ENCODE measurements around the gene HOXC10. TPM values are rescaled to one million over a fixed set of nuclear protein-coding genes. Genes with fewer than 3 reads are reported as not detected.

Gene HOXC10
- not detected for total RNA-seq
- long read RNA-seq: 0 reads

DNA sequence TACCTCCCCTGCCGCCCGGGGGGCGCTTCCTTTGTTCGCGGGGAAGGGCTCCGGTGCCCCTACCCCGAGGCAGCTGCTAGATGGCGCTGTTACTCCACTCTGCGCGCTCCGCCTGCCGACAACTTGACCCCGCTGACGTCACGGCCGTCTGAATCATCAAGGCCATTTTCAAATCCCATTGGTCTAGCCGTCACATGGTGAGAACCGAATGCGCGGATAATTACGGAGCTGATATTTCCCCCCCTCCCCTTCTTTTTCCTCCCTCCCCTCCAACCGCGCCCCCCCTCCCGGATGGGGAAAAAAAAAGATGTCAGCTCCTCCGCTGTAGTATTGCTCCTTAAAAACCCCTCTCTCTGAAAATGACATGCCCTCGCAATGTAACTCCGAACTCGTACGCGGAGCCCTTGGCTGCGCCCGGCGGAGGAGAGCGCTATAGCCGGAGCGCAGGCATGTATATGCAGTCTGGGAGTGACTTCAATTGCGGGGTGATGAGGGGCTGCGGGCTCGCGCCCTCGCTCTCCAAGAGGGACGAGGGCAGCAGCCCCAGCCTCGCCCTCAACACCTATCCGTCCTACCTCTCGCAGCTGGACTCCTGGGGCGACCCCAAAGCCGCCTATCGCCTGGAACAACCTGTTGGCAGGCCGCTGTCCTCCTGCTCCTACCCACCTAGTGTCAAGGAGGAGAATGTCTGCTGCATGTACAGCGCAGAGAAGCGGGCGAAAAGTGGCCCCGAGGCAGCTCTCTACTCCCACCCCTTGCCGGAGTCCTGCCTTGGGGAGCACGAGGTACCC is at the start of gene HOXC10:
TSS of gene HOXC10 (plus strand) at position 246 of the 791 bp plus-strand sequence. CDS start at position 360, 114 bp downstream.
- DNase-seq (peak; percentile 88), ATAC-seq (peak; percentile 64 to 75)

GRCh38 chr12:53935383-53936341 is 49.3 kb upstream of the HOXC10 start:
- ATAC-seq (no peak), DNase-seq (no peak)
- intact Hi-C loops (cut with DNase I): no loop called here

More for the DNA sequence above, at the start of gene HOXC10:
- intact Hi-C loops (cut with DNase I): no loop called here

DNA sequence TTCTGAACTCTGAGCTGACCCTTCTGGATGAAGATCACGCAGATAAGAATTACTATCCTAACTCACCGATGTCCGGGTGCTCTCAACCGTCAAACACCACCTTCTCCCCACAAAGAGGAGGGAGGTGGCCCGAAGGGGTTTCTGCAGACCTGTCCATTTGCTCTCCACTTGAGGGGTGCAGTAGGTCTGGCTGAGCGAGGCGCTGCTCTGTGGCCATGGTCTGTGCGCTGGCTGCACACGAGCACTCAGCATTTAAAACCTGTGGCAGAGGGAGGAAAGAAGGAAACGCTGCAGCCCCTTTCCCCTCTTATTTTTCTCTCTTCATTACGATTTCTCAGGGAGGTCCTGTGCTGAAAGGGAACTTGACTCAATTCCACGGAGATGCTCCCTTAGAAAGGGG is 47.8 kb upstream of the HOXC10 start:
- DNase-seq: no peak
- intact Hi-C loops (cut with DNase I): no loop called here
- no peak for ATAC-seq

DNA sequence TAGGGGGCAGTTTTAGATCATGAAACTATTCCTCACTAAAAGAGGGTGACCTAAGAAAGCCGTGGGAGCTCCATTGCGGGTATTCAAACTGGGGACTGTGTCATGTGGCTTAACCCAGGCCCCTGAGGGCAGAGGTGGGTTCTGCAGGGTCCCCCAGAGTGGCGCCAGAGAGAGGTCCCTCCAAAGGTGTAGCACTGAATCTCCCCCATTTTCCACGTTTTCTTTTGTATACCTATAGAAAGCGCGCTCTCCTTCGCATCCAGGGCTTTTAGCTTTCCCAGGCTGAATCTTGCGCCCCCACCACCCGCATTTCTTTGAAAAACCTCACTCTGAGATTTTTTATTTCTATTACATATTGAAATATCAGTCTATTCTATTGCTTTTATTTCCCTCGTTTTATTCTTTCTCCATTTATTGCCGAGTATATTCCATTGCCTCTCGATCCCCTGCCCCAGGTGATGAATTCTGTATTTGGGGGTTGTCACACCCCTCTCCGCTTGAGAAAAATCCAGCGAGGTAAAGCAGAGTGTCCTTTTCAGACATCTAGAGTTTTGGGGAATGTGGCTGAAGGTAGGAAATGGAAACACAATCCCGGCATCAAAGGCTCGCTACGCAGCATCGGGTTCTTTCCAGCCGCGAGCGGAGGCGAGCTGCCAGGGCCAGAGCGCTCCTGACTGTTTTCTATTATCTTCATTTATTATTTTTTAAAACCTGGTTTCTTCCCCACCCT is 47.2 kb upstream of the HOXC10 start:
- intact Hi-C loops (cut with DNase I): no loop called here
- ATAC-seq: no peak
- DNase-seq: no peak

DNA sequence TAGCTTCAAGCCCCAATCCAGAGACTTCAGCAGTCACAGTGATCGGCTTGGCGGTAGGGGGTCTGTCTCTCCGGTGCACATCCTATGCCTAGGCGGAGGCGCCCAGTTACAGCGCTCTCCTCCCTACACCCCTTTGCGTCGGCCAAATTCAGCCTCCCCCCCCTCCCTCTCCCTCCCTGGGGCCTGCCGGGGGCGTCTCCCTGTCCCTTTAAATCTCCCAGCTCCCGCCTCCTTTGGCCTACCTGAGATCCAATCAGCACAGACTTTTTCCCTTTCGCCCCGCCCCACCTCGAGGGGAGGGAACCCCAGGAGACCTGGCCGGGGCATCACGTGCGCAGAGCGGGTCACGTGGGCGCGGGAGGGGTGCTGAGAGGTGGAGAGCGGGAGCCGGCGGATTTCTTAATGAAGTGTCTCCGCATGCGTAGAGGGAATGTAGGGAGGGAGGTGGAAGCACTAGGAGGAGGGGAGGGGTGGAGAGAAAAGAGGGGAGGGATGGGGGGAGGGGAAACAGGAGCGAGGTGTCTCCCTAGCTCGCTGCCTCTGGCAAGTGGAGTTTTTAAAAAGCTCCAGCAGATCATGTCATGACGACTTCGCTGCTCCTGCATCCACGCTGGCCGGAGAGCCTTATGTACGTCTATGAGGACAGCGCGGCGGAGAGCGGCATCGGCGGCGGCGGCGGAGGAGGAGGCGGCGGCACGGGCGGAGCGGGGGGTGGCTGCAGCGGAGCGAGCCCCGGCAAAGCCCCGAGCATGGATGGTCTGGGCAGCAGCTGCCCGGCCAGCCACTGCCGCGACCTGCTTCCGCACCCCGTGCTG is 46.4 kb upstream of the HOXC10 start, which contains the start of gene HOXC13:
TSS of gene HOXC13 (plus strand) at position 506 of the 815 bp plus-strand sequence. CDS start at position 582, 76 bp downstream.
- ATAC-seq (peak; percentile 29 to 58), DNase-seq (no peak)
- intact Hi-C loops (cut with DNase I): no loop called here

- ATAC-seq (peak; percentile 65 to 73), DNase-seq (no peak)
- intact Hi-C loops (cut with DNase I): no loop called here
Measured at GRCh38 chr12:53939141-53940108, 45.5 kb upstream of the HOXC10 start.

- no peak for DNase-seq
- intact Hi-C loops (cut with DNase I): no loop called here
- ATAC-seq: no peak
Measured at GRCh38 chr12:53940443-53941014, 44.4 kb upstream of the HOXC10 start.

GRCh38 chr12:53941187-53941586 is 43.8 kb upstream of the HOXC10 start:
- intact Hi-C loops (cut with DNase I): no loop called here
- ATAC-seq (no peak), DNase-seq (no peak)

- DNase-seq: no peak
Measured at GRCh38 chr12:53941750-53942149, 43.2 kb upstream of the HOXC10 start.

GRCh38 chr12:53942467-53942997 is 42.4 kb upstream of the HOXC10 start:
- no peak for DNase-seq
- no peak for ATAC-seq
- intact Hi-C loops (cut with DNase I): no loop called here

More at GRCh38 chr12:53941750-53942149, 43.2 kb upstream of the HOXC10 start:
- no peak for ATAC-seq
- intact Hi-C loops (cut with DNase I): no loop called here

DNA sequence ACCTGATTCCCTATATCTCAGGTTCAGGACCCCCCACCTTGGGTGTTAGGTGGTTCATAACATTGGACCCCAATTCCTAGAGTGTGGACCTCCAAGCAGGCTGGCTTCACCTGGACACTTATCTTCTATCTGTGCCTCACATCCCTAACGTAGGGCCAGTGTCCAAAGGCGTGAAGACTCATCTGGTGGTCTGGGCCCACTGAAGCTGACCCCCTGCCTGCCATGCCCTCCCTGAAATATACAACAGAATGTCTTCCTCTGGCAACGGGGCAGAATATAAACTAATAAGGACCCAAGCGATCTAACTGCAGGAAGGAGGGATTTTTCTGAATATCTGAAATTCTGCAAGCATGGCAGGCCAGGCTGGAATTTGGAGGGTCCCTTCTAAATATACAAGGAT is 40.7 kb upstream of the HOXC10 start:
- intact Hi-C loops (cut with DNase I): no loop called here
- no peak for DNase-seq
- ATAC-seq: no peak

GRCh38 chr12:53944907-53945847 is 39.8 kb upstream of the HOXC10 start:
- no peak for DNase-seq
- intact Hi-C loops (cut with DNase I): no loop called here
- ATAC-seq: no peak

GRCh38 chr12:53947743-53948142 is 37.2 kb upstream of the HOXC10 start:
- ATAC-seq: no peak
- DNase-seq: no peak

GRCh38 chr12:53948650-53949593 is 36.0 kb upstream of the HOXC10 start:
- DNase-seq (no peak), ATAC-seq (no peak)
- intact Hi-C loops (cut with DNase I): no loop called here

More at GRCh38 chr12:53947743-53948142, 37.2 kb upstream of the HOXC10 start:
- intact Hi-C loops (cut with DNase I): no loop called here
